Lung (tissue), 12 donors: Measurements from ENCODE around the gene FAM234A. TPM values are rescaled to one million over a fixed set of nuclear protein-coding genes. Genes with fewer than 3 reads are reported as not detected.
"Not testable (repeated sequence)": the region's sequence is repeated elsewhere in the genome, so short reads cannot be mapped to it uniquely, and the experiment has no call there.

Experiments used
- ATAC-seq: fragments of 200-7000 bp; cut with Tn5 transposase; one replicate; pipeline ENCODE4 v1.9.1; 2020; ENCODE audit warnings: moderate number of reproducible peaks; ENCODE audit not compliant: insufficient read depth, low FRiP score
- DNase-seq, 3 donors: peaks; one replicate each; pipeline ENCODE4 v3.0.0-alpha.2; 2013 to 2017
- H3K27ac ChIP-seq, 2 donors: one replicate each; pipeline ENCODE4 v1.5.1; 2013; ENCODE audit warnings: mild to moderate bottlenecking in 2 of 2, moderate library complexity in 2 of 2, control low read depth in 1 of 2, inconsistent platforms in 1 of 2, low read depth in 1 of 2, low read length in 1 of 2
- H3K27me3 ChIP-seq, 3 donors: one replicate each; pipeline ENCODE4 v1.5.1; 2013; ENCODE audit warnings: low read length in 2 of 3; ENCODE audit not compliant: control insufficient read depth in 3 of 3, insufficient read depth in 3 of 3
- H3K36me3 ChIP-seq, 4 donors: one replicate each; pipeline ENCODE4 v1.5.1; 2013; ENCODE audit warnings: low read length in 4 of 4, mild to moderate bottlenecking in 1 of 4, moderate library complexity in 1 of 4; ENCODE audit not compliant: control insufficient read depth in 4 of 4, insufficient read depth in 4 of 4
- H3K4me1 ChIP-seq, 5 donors: one replicate each; pipeline ENCODE4 v1.5.1; 2013; ENCODE audit warnings: low read length in 5 of 5, mild to moderate bottlenecking in 2 of 5, moderate library complexity in 1 of 5; ENCODE audit not compliant: control insufficient read depth in 5 of 5, insufficient read depth in 5 of 5
- H3K4me3 ChIP-seq: one replicate; pipeline ENCODE4 v1.5.1; 2013; ENCODE audit warnings: mild to moderate bottlenecking, control low read depth, moderate library complexity
- H3K9ac ChIP-seq, 2 donors: one replicate each; pipeline ENCODE4 v1.5.1; 2013; ENCODE audit warnings: low read length in 2 of 2, control low read depth in 1 of 2; ENCODE audit not compliant: insufficient read depth in 1 of 2
- H3K9me3 ChIP-seq, 4 donors: one replicate each; pipeline ENCODE4 v1.5.1; 2013; ENCODE audit warnings: low read length in 3 of 4, mild to moderate bottlenecking in 1 of 4, moderate library complexity in 1 of 4; ENCODE audit not compliant: control insufficient read depth in 4 of 4, insufficient read depth in 3 of 4
- CTCF ChIP-seq: IDR thresholded peaks from 2 replicates; pipeline ENCODE4 v1.5.1; 2012; ENCODE audit warnings: mild to moderate bottlenecking; ENCODE audit errors: control extremely low read depth, extremely low read depth
- WGBS, 2 donors: extraction: QIAGEN DNeasy Blood & Tissue Kit; methylation state at CpG; one replicate each; pipeline ENCODE4 v1.1.7; 2013; 5-methylcytosine and 5-hydroxymethylcytosine counted together
- polyA plus RNA-seq, 2 donors: library from polyadenylated mRNA; stranded (reverse); fragments of 200-250 nt; gene quantifications; one replicate each; pipeline ENCODE4 v1.2.1, GENCODE V29; 2013
- total RNA-seq, 2 donors: library from RNA; depleted of rRNA in 1 of 2; stranded (reverse); fragments of >200 nt in 1 of 2; gene quantifications; one replicate each; pipeline ENCODE4 v1.2.1, GENCODE V29; 2014 to 2021
- donor health status: control.
- donor health status: control.
- donor health status: Bipolar disorder and iron deficiency.
- donor health status: healthy.
- donor health status: DM: yes; HTN: yes; CAD: no.

The FAM234A gene
- total and polyA plus RNA-seq, 4 donors: 41.5 to 78.5 (median 59.7) TPM

- H3K27ac ChIP-seq: no peak overlapping the region
- WGBS, 2 donors: 89 to 93% methylated on average over 14 of the region's 14 CpGs
- H3K36me3 ChIP-seq: peaks cover 0 to 41% (median 11%) of the 10 kb centered on the region in 4 donors
- peaks cover 0 to 5% (median 0%) of the 10 kb centered on the region in 5 donors for H3K4me1 ChIP-seq
- TF ChIP-seq CTCF: no peak
- no peaks in the 10 kb centered on the region for H3K27me3 ChIP-seq
- ATAC-seq (no peak), DNase-seq (no peak)
- no peak overlapping the region for H3K4me3 ChIP-seq
- H3K9me3 ChIP-seq: no peaks in the 10 kb centered on the region
- H3K9ac ChIP-seq: no peak overlapping the region
Measured at GRCh38 chr16:265002-265529, 30.4 kb downstream of the FAM234A start.

DNA sequence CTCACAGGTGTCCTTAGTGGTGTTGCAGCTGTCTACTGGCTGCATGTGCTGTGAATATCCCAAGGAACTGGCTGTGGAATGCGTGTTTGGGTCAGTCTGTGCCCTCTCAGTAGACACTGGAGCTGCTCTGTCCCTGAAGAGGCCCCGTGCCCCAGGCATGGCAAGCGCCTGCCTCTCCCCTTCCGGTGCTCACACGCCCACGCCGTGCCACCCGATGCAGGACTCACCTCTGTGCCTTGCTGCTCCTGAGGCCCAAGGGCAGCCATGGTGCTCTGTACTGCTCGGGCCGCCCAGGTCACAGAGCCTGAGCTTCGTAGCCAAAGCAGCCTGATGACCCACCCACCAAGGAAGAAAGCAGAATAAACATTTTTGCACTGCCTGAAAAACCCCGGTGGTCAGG lies 31.1 kb downstream of the FAM234A start:
- DNase-seq (no peak), ATAC-seq (no peak)
- H3K9me3 ChIP-seq: no peaks in the 10 kb centered on the region
- no peak for TF ChIP-seq CTCF
- H3K4me1 ChIP-seq: peaks cover 0 to 5% (median 0%) of the 10 kb centered on the region in 5 donors
- H3K36me3 ChIP-seq: peaks cover 0 to 37% (median 9%) of the 10 kb centered on the region in 4 donors
- no peaks in the 10 kb centered on the region for H3K27me3 ChIP-seq
- no peak overlapping the region for H3K9ac ChIP-seq
- no peak overlapping the region for H3K27ac ChIP-seq
- no peak overlapping the region for H3K4me3 ChIP-seq
- 70 to 74% methylated on average over 12 of the region's 12 CpGs for WGBS, 2 donors

DNA sequence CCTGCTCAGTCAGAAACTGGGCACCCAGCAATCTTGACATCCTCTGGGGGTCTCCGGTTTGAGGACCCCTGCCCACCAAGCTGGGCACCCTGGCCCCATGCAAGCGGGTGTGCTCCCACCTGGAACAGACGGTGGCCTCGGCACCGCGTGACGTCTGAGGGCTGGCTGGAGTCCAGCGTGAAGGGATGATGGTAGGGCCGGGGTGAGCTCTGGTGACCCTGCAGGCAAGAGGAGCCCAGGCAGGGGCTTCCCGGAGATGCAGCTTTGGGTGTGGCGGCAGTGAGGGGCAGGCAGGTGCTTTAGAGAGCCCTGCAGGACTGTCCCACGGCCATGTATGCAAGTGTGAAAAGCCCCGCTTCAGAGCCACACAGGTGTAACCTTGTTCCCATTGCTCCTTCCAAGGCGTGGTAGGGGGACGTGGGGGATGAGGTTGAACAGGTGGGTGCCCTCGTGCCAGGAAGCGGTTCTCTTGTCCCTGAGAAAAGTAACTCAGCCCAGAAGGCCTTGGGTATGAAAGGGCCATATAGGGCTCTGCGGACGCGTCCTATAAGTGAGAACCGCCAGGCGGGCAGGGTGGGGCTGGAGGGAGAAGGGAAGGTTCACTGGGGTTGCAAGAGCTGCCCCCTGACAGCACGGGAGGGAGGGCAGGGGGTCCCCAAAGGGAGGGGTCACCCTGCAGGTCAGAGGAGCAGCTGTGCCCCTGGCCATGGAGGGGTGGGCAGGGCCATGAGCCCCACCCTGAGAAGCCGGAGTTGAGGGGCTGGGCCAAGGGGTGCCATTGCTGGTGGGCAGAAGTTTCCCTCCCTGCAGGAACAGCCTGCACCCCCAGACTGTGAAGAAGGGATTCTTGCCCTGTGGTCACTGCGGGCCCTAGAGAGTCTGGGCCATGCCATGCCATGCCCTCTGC lies 31.9 kb downstream of the FAM234A start:
- H3K36me3 ChIP-seq: peaks cover 0 to 29% (median 9%) of the 10 kb centered on the region in 4 donors
- 78 to 88% methylated on average over 24 to 25 of the region's 25 CpGs for WGBS, 2 donors
- H3K9ac ChIP-seq: no peak overlapping the region
- no peaks in the 10 kb centered on the region for H3K9me3 ChIP-seq
- H3K27me3 ChIP-seq: no peaks in the 10 kb centered on the region
- H3K4me3 ChIP-seq: no peak overlapping the region
- H3K27ac ChIP-seq: no peak overlapping the region
- TF ChIP-seq CTCF: no peak
- ATAC-seq (no peak), DNase-seq (no peak)
- peaks cover 0 to 5% (median 0%) of the 10 kb centered on the region in 5 donors for H3K4me1 ChIP-seq

GRCh38 chr16:267562-267961 lies 32.9 kb downstream of the FAM234A start:
- H3K36me3 ChIP-seq: peaks cover 0 to 19% (median 9%) of the 10 kb centered on the region in 4 donors
- not testable (repeated sequence) for H3K4me3 ChIP-seq, H3K27ac ChIP-seq, ATAC-seq, H3K9ac ChIP-seq, H3K4me1 ChIP-seq, DNase-seq, H3K9me3 ChIP-seq, H3K27me3 ChIP-seq
- WGBS, 2 donors: 86 to 88% methylated on average over 17 of the region's 17 CpGs
